RWPE2 (cell line): ENCODE results near the gene LYRM7.
"Not testable (repeated sequence)": the region's sequence is repeated elsewhere in the genome, so short reads cannot be mapped to it uniquely, and the experiment has no call there.

Source experiments
- ATAC-seq: fragments of 200-7000 bp; cut with Tn5 transposase; 3 replicates; pipeline ENCODE4 v1.9.1; 2021; ENCODE audit warnings: low read depth
- DNase-seq: peaks from one replicate; pipeline ENCODE4 v3.0.0-alpha.2; 2020; ENCODE audit warnings: low spot score
- H3K27ac ChIP-seq: fragments of 450-650 bp; 2 replicates; pipeline ENCODE4 v1.5.1; 2017; ENCODE audit warnings: mild to moderate bottlenecking; ENCODE audit not compliant: poor library complexity, severe bottlenecking
- H3K27me3 ChIP-seq: fragments of 250-450 bp; sonication (Bioruptor Pico); 2 replicates; pipeline ENCODE4 v1.5.1; 2021; ENCODE audit warnings: mild to moderate bottlenecking, moderate library complexity; ENCODE audit not compliant: insufficient read depth, poor library complexity, severe bottlenecking
- H3K36me3 ChIP-seq: fragments of 250-450 bp; sonication (Bioruptor Pico); 2 replicates; pipeline ENCODE4 v1.5.1; 2020; ENCODE audit warnings: low read depth, mild to moderate bottlenecking, moderate library complexity
- H3K4me1 ChIP-seq: fragments of 250-450 bp; sonication (Bioruptor Pico); 2 replicates; pipeline ENCODE4 v1.5.1; 2021; ENCODE audit warnings: mild to moderate bottlenecking, moderate library complexity; ENCODE audit not compliant: insufficient read depth, poor library complexity, severe bottlenecking
- H3K4me3 ChIP-seq: fragments of 250-450 bp; sonication (Bioruptor Pico); 2 replicates; pipeline ENCODE4 v1.5.1; 2021; ENCODE audit warnings: mild to moderate bottlenecking, moderate library complexity; ENCODE audit not compliant: severe bottlenecking
- H3K9me3 ChIP-seq: fragments of 250-450 bp; sonication (Bioruptor Pico); 2 replicates; pipeline ENCODE4 v1.5.1; 2021; ENCODE audit warnings: mild to moderate bottlenecking, moderate library complexity; ENCODE audit not compliant: severe bottlenecking
- TF ChIP-seq, protein P1 (sequence below): fragments of 450-650 bp; IDR thresholded peaks from one replicate; pipeline ENCODE4 v1.5.1; 2017; ENCODE audit warnings: mild to moderate bottlenecking, moderate library complexity; ENCODE audit not compliant: poor library complexity, severe bottlenecking

LYRM7 gene

DNA sequence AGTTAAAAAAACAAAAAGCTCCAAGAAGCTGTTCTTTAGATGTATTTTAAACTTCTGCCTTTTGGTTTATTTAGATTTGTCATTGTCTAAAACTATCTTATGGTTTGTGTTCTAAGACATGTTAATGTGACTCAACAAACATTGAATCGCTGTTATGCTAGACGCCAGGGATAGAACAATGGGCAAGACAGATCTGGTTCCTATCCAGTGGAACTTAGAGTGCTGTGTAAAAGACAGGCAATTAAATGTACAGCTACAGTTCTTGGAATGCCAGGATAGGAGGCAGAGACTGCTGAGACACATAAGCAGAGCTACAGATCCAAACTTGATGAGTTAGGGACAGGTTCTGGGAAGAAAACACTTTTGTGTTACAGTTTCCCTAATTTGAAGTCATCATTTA, 22.4 kb downstream of the LYRM7 start:
- TF ChIP-seq, protein P1, sequence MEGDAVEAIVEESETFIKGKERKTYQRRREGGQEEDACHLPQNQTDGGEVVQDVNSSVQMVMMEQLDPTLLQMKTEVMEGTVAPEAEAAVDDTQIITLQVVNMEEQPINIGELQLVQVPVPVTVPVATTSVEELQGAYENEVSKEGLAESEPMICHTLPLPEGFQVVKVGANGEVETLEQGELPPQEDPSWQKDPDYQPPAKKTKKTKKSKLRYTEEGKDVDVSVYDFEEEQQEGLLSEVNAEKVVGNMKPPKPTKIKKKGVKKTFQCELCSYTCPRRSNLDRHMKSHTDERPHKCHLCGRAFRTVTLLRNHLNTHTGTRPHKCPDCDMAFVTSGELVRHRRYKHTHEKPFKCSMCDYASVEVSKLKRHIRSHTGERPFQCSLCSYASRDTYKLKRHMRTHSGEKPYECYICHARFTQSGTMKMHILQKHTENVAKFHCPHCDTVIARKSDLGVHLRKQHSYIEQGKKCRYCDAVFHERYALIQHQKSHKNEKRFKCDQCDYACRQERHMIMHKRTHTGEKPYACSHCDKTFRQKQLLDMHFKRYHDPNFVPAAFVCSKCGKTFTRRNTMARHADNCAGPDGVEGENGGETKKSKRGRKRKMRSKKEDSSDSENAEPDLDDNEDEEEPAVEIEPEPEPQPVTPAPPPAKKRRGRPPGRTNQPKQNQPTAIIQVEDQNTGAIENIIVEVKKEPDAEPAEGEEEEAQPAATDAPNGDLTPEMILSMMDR = no peak
- Histone ChIP-seq H3K4me3 (no peak overlapping the region), H3K27ac (no peak overlapping the region), H3K4me1 (no peaks in the 10 kb centered on the region), H3K9me3 (no peaks in the 10 kb centered on the region), H3K27me3 (no peaks in the 10 kb centered on the region), H3K36me3 (peaks cover 12% of the 10 kb centered on the region)
- DNase-seq (no peak), ATAC-seq (0 out of 3 replicates have a peak, but pooled peaks have one; percentile 38)

GRCh38 chr5:131193897-131194296, 23.2 kb downstream of the LYRM7 start:
- not testable (repeated sequence) for H3K4me3 ChIP-seq, H3K9me3 ChIP-seq, DNase-seq, H3K4me1 ChIP-seq, H3K27me3 ChIP-seq, ATAC-seq, H3K27ac ChIP-seq
- H3K36me3 ChIP-seq = peaks cover 12% of the 10 kb centered on the region

DNA sequence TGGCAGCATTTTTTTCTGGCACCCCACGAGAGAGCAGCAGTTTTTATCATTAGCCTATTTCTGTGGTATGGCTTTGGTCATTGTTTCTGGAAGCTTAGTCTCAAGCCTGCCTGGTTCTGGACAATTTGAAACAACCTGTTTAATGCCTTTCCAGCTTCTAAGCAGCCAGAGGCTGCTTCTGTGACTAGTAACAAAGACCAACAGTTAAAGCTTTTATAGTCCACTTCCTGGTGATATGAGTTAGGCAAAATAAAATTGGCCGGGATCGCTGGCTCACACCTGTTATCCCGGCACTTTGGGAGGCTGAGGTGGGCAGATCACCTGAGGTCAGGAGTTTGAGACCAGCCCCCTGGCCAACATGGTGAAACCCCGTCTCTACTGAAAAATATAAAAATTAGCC, 24.0 kb downstream of the LYRM7 start:
- no peaks in the 10 kb centered on the region for H3K4me1 ChIP-seq
- no peak overlapping the region for H3K27ac ChIP-seq
- ATAC-seq = no peak
- no peaks in the 10 kb centered on the region for H3K27me3 ChIP-seq
- no peak overlapping the region for H3K4me3 ChIP-seq
- H3K9me3 ChIP-seq = no peaks in the 10 kb centered on the region
- no peak for DNase-seq
- H3K36me3 ChIP-seq = peaks cover 15% of the 10 kb centered on the region
- TF ChIP-seq, protein P1 = no peak

DNA sequence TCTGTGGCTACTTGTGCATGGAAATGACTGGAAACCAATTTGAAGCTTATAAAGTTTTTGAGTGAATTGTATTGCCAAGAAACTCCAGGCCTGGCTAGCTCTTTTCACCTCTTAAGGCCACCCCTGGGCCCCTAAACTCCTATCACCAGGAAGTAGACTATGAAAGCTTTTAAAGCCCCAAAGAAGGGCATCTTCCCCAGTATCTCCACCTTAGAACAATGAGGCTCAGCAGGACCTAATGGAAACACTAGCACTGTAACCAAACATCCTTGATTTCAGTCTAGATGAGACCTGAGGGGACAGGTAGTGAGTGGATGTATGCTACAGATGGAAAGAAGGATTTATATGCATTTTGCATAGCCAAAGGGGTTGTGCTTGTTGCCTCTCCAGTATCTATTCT, 25.0 kb downstream of the LYRM7 start:
- TF ChIP-seq, protein P1 = no peak
- Histone ChIP-seq H3K27ac (no peak overlapping the region), H3K36me3 (peaks cover 24% of the 10 kb centered on the region), H3K4me3 (no peak overlapping the region), H3K9me3 (no peaks in the 10 kb centered on the region), H3K4me1 (no peaks in the 10 kb centered on the region), H3K27me3 (no peaks in the 10 kb centered on the region)
- no peak for DNase-seq
- ATAC-seq = no peak

DNA sequence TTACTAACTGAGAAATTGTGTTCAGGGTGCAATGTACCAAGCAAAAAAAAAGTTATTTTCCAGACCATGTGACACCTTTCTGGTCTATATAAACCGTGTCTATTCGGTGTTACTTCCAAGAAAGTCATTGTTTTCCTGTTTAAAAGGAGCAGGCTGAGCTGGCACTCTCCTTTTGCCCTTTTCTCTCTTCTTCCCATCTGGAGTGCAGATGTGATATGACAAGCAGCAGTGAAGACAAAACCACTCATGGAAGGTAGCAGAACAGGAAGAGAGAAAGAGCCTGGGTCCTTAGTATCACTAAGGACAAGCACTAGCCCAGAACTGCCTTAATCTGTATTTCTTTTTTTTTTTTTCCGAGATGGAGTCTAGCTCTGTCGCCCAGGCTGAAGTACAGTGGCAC, 25.6 kb downstream of the LYRM7 start:
- ATAC-seq (no peak), DNase-seq (no peak)
- Histone ChIP-seq H3K36me3 (peaks cover 19% of the 10 kb centered on the region), H3K27ac (no peak overlapping the region), H3K4me1 (no peaks in the 10 kb centered on the region), H3K9me3 (no peaks in the 10 kb centered on the region), H3K27me3 (no peaks in the 10 kb centered on the region), H3K4me3 (no peak overlapping the region)
- TF ChIP-seq, protein P1 = no peak
